GM23248 (cell line): ENCODE data around the gene IKZF1.

Experiments used
- EZH2 ChIP-seq: fragments of 200-600 bp; sonication (generic); IDR thresholded peaks from 2 replicates; pipeline ENCODE4 v1.6.1; 2018; ENCODE audit warnings: antibody characterized with exemption, mild to moderate bottlenecking; ENCODE audit not compliant: insufficient read depth, poor library complexity, severe bottlenecking
- EZH2phosphoT487 ChIP-seq: fragments of 200-600 bp; sonication (generic); IDR thresholded peaks from 2 replicates; pipeline ENCODE4 v1.6.1; 2018; ENCODE audit warnings: antibody characterized with exemption, moderate library complexity, mild to moderate bottlenecking, low read depth; ENCODE audit not compliant: insufficient read depth

DNA sequence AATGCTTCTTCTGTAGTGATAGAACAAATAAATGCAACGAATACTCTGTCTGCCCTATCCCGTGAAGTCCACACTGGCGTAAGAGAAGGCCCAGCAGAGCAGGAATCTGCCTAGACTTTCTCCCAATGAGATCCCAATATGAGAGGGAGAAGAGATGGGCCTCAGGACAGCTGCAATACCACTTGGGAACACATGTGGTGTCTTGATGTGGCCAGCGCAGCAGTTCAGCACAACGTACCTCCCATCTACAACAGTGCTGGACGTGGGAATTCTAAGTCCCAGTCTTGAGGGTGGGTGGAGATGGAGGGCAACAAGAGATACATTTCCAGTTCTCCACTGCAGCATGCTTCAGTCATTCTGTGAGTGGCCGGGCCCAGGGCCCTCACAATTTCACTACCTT lies 99.9 kb downstream of the IKZF1 start:
- no peak for TF ChIP-seq EZH2
- TF ChIP-seq EZH2phosphoT487, result no peak
